Measurements from ENCODE around the gene COL6A3. TPM values are rescaled to one million over a fixed set of nuclear protein-coding genes. Genes with fewer than 3 reads are reported as not detected.

The COL6A3 gene
- total and polyA plus RNA-seq, 9 of the 15 experiments (the other 6 are each of a cell fraction or from before 2014, with no cell fraction given) = 0.07 to 4.1 (median 1.5) TPM

DNA sequence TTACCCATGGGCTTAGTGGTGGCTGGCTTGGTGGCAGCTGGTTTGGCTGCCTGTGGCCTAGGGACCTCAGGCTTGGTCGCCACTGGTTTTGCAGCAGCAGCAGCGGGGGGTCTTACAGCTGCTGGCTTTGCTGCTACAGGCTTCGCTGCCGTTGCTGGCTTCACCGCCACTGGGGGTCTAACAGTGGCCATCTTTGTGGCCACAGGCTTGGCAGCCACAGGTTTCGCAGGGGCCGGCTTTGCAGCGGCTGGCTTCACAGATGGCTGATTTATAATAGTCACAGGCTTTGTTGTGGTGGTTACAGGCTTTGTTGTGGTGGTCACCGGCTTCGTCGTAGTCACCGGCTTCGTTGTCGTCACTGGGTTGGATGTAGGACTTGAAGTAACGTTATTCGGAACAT lies 77.8 kb downstream of the COL6A3 start:
- Histone ChIP-seq H3K36me3 (ENCODE audit: control insufficient read depth, insufficient read depth, low read length) (no peaks in the 10 kb centered on the region), H4K20me1 (replicated peaks; ENCODE audit: control insufficient read depth, insufficient read depth, low read length) (no peaks in the 10 kb centered on the region), H3K79me2 (ENCODE audit: control insufficient read depth, insufficient read depth, low read length) (no peaks in the 10 kb centered on the region), H3K27me3 (ENCODE audit: control insufficient read depth in 2 of 2, insufficient read depth in 2 of 2, low read length in 2 of 2) (peaks cover 0 to 4% of the 10 kb centered on the region in 2 experiments; a peak in 2 of 5 replicates), H3K27ac (ENCODE audit: extremely low read depth, low read depth, low read length) (no peak overlapping the region), H3K9ac (ENCODE audit: insufficient read depth in 1 of 2, low read depth in 2 of 2, low read length in 2 of 2) (no peak overlapping the region), H3K4me3 (no peak overlapping the region), H3K4me1 (replicated peaks in 1 of 2; ENCODE audit: control insufficient read depth in 2 of 2, insufficient read depth in 2 of 2, low read length in 2 of 2) (no peaks in the 10 kb centered on the region), H3K4me2 (ENCODE audit: insufficient read depth, low read length) (no peak overlapping the region), H3K9me3 (replicated peaks; ENCODE audit: control insufficient read depth, insufficient read depth, low read depth, low read length) (no peaks in the 10 kb centered on the region), H3K9me1 (ENCODE audit: control insufficient read depth, insufficient read depth, low read length) (no peaks in the 10 kb centered on the region), H2AFZ (ENCODE audit: low read depth, low read length) (no peak overlapping the region)
- in situ Hi-C loops (cut with MboI) = no loop called here
- no TSS peak for BruUV-seq (replicated peaks)
- ChIA-PET POLR2A (no interaction called here), CTCF (ENCODE audit: low intra/inter-chr PET ratio) (no interaction called here)
- intact Hi-C loops (cut with micrococcal nuclease) = no loop called here
- TF ChIP-seq MAFK (IDR thresholded peaks at IDR 0.05; ENCODE audit: low read length) = no peak
- TF ChIP-seq, protein P1, sequence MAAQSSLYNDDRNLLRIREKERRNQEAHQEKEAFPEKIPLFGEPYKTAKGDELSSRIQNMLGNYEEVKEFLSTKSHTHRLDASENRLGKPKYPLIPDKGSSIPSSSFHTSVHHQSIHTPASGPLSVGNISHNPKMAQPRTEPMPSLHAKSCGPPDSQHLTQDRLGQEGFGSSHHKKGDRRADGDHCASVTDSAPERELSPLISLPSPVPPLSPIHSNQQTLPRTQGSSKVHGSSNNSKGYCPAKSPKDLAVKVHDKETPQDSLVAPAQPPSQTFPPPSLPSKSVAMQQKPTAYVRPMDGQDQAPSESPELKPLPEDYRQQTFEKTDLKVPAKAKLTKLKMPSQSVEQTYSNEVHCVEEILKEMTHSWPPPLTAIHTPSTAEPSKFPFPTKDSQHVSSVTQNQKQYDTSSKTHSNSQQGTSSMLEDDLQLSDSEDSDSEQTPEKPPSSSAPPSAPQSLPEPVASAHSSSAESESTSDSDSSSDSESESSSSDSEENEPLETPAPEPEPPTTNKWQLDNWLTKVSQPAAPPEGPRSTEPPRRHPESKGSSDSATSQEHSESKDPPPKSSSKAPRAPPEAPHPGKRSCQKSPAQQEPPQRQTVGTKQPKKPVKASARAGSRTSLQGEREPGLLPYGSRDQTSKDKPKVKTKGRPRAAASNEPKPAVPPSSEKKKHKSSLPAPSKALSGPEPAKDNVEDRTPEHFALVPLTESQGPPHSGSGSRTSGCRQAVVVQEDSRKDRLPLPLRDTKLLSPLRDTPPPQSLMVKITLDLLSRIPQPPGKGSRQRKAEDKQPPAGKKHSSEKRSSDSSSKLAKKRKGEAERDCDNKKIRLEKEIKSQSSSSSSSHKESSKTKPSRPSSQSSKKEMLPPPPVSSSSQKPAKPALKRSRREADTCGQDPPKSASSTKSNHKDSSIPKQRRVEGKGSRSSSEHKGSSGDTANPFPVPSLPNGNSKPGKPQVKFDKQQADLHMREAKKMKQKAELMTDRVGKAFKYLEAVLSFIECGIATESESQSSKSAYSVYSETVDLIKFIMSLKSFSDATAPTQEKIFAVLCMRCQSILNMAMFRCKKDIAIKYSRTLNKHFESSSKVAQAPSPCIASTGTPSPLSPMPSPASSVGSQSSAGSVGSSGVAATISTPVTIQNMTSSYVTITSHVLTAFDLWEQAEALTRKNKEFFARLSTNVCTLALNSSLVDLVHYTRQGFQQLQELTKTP (IDR thresholded peaks at IDR 0.05; ENCODE audit: low read depth in 1 of 2, partially characterized antibody in 2 of 2) = no peak
- no peak for TF ChIP-seq ZNF239 (CRISPR knock-in tag; IDR thresholded peaks at IDR 0.05)
- TF ChIP-seq FIP1L1 (IDR thresholded peaks at IDR 0.05; ENCODE audit: low read depth, low read length, poor library complexity, severe bottlenecking) = no peak
- ATAC-seq (no peak), DNase-seq (ENCODE audit: extremely low read depth in 1 of 4, low spot score in 3 of 4) (no peak), FAIRE-seq (no peak)
- 46% methylated on average over 13 of the region's 16 CpGs for WGBS (ENCODE audit: insufficient coverage, low coverage, missing lambda C conversion rate)

All from K562 (cell line).